SK-N-SH treated with all-trans-retinoic acid at 6 μM for 48 hours (cell line): ENCODE results near the gene HTR7.

ENCODE experiments used
- ATAC-seq: fragments of 200-7000 bp; cut with Tn5 transposase; 3 replicates; pipeline ENCODE4 v1.9.1; 2020; ENCODE audit warnings: mild to moderate bottlenecking, moderate library complexity
- ARNTL ChIP-seq: fragments of 450-650 bp; formaldehyde crosslinking; IDR thresholded peaks from 2 replicates; pipeline ENCODE4 v1.5.0; 2020; ENCODE audit warnings: low read depth, mild to moderate bottlenecking, moderate library complexity, borderline replicate concordance
- BACH2 ChIP-seq: fragments of 250-450 bp; sonication (Bioruptor Pico); IDR thresholded peaks from 2 replicates; pipeline ENCODE4 v1.9.0; 2021; ENCODE audit warnings: mild to moderate bottlenecking, borderline replicate concordance
- CSDC2 ChIP-seq: fragments of 250-450 bp; sonication (Bioruptor Pico); IDR thresholded peaks from 2 replicates; pipeline ENCODE4 v1.5.0; 2020; ENCODE audit warnings: mild to moderate bottlenecking, moderate library complexity
- CSRNP3 ChIP-seq: fragments of 250-450 bp; sonication (Bioruptor Pico); IDR thresholded peaks from 2 replicates; pipeline ENCODE4 v1.5.1; 2021; ENCODE audit warnings: mild to moderate bottlenecking, moderate library complexity
- ESRRG ChIP-seq: fragments of 250-450 bp; sonication (Bioruptor Pico); IDR thresholded peaks from 2 replicates; pipeline ENCODE4 v1.6.1; 2021; ENCODE audit warnings: mild to moderate bottlenecking
- GLIS3 ChIP-seq: fragments of 250-450 bp; sonication (Bioruptor Pico); IDR thresholded peaks from 2 replicates; pipeline ENCODE4 v1.5.0; 2020; ENCODE audit warnings: mild to moderate bottlenecking, moderate library complexity
- ISL1 ChIP-seq: fragments of 250-450 bp; sonication (Bioruptor Pico); IDR thresholded peaks from 2 replicates; pipeline ENCODE4 v2.1.2; 2022; ENCODE audit warnings: mild to moderate bottlenecking, moderate library complexity
- OSR1 ChIP-seq: fragments of 250-450 bp; sonication (Bioruptor Pico); IDR thresholded peaks from 2 replicates; pipeline ENCODE4 v1.8.0; 2022; ENCODE audit warnings: moderate library complexity, mild to moderate bottlenecking, inconsistent platforms
- PATZ1 ChIP-seq: fragments of 250-450 bp; sonication (Bioruptor Pico); IDR thresholded peaks from 2 replicates; pipeline ENCODE4 v1.8.0; 2020; ENCODE audit warnings: mild to moderate bottlenecking, moderate library complexity, borderline replicate concordance
- POU6F1 ChIP-seq: fragments of 250-450 bp; sonication (Bioruptor Pico); IDR thresholded peaks from 2 replicates; pipeline ENCODE4 v1.8.0; 2021; ENCODE audit warnings: low read depth, mild to moderate bottlenecking, moderate library complexity, borderline replicate concordance
- PPARA ChIP-seq: fragments of 250-450 bp; sonication (Bioruptor Pico); IDR thresholded peaks from 2 replicates; pipeline ENCODE4 v1.5.0; 2020; ENCODE audit warnings: mild to moderate bottlenecking, borderline replicate concordance
- RARB ChIP-seq: fragments of 250-450 bp; sonication (Bioruptor Pico); IDR thresholded peaks from 2 replicates; pipeline ENCODE4 v1.8.0; 2021; ENCODE audit warnings: mild to moderate bottlenecking, moderate library complexity
- SNAI2 ChIP-seq: fragments of 250-450 bp; sonication (Bioruptor Pico); IDR thresholded peaks from 2 replicates; pipeline ENCODE4 v1.5.0; 2020; ENCODE audit warnings: mild to moderate bottlenecking, moderate library complexity
- TCF4 ChIP-seq: fragments of 250-450 bp; sonication (Bioruptor Pico); IDR thresholded peaks from 2 replicates; pipeline ENCODE4 v1.8.0; 2021; ENCODE audit warnings: mild to moderate bottlenecking, moderate library complexity, borderline replicate concordance
- TOX ChIP-seq: fragments of 250-450 bp; sonication (Bioruptor Pico); IDR thresholded peaks from 2 replicates; pipeline ENCODE4 v1.8.0; 2021; ENCODE audit warnings: mild to moderate bottlenecking, moderate library complexity, borderline replicate concordance
- TSHZ2 ChIP-seq: fragments of 250-450 bp; sonication (Bioruptor Pico); IDR thresholded peaks from 2 replicates; pipeline ENCODE4 v1.5.0; 2020; ENCODE audit warnings: mild to moderate bottlenecking, moderate library complexity
- ZC3H10 ChIP-seq: fragments of 250-450 bp; sonication (Bioruptor Pico); IDR thresholded peaks from 2 replicates; pipeline ENCODE4 v1.5.1; 2021; ENCODE audit warnings: mild to moderate bottlenecking, moderate library complexity
- ZFP30 ChIP-seq: fragments of 450-650 bp; formaldehyde crosslinking; IDR thresholded peaks from 2 replicates; pipeline ENCODE4 v1.5.0; 2022; ENCODE audit warnings: mild to moderate bottlenecking, moderate library complexity
- ZNF565 ChIP-seq: fragments of 450-650 bp; formaldehyde crosslinking; conservative IDR thresholded peaks from 2 replicates; pipeline ENCODE4 v1.5.0; 2020; ENCODE audit warnings: low read depth, mild to moderate bottlenecking, moderate library complexity
- ZNF70 ChIP-seq: fragments of 450-650 bp; formaldehyde crosslinking; IDR thresholded peaks from 2 replicates; pipeline ENCODE4 v1.5.0; 2020; ENCODE audit warnings: mild to moderate bottlenecking, moderate library complexity
- ZNF8 ChIP-seq: fragments of 450-650 bp; formaldehyde crosslinking; IDR thresholded peaks from 2 replicates; pipeline ENCODE4 v1.5.0; 2020; ENCODE audit warnings: mild to moderate bottlenecking, moderate library complexity

Gene HTR7

GRCh38 chr10:90777621-90778020 lies 80.2 kb downstream of the HTR7 start:
- TF ChIP-seq SNAI2, result no peak
- TF ChIP-seq CSRNP3 (CRISPR knock-in tag), result no peak
- no peak for TF ChIP-seq RARB (CRISPR knock-in tag)
- no peak for TF ChIP-seq CSDC2
- no peak for TF ChIP-seq ARNTL (CRISPR knock-in tag)
- TF ChIP-seq ZFP30, result no peak
- TF ChIP-seq PPARA (CRISPR knock-in tag), result no peak
- no peak for TF ChIP-seq TCF4 (CRISPR knock-in tag)
- no peak for TF ChIP-seq ISL1
- TF ChIP-seq ZC3H10, result no peak
- TF ChIP-seq PATZ1 (CRISPR knock-in tag), result no peak
- no peak for TF ChIP-seq BACH2 (CRISPR knock-in tag)
- no peak for TF ChIP-seq ESRRG (CRISPR knock-in tag)
- no peak for TF ChIP-seq TSHZ2 (CRISPR knock-in tag)
- no peak for TF ChIP-seq OSR1
- no peak for TF ChIP-seq TOX
- ATAC-seq, result no peak

GRCh38 chr10:90775351-90776028 lies 82.3 kb downstream of the HTR7 start:
- no peak for ATAC-seq
- TF ChIP-seq GLIS3 (CRISPR knock-in tag) (no peak), ZNF565 (CRISPR knock-in tag) (no peak), POU6F1 (CRISPR knock-in tag) (no peak), SNAI2 (no peak), ZNF70 (CRISPR knock-in tag) (no peak), ZNF8 (CRISPR knock-in tag) (no peak), TCF4 (CRISPR knock-in tag) (no peak), ZFP30 (no peak), OSR1 (no peak), ZC3H10 (no peak), BACH2 (CRISPR knock-in tag) (no peak), PATZ1 (CRISPR knock-in tag) (no peak), RARB (CRISPR knock-in tag) (no peak)
